HG02884 (cell line): ENCODE data around the gene CHRNE.
"Not testable (repeated sequence)": the region's sequence is repeated elsewhere in the genome, so short reads cannot be mapped to it uniquely, and the experiment has no call there.

ENCODE experiments used
- ATAC-seq: cut with Tn5 transposase; IDR thresholded peaks from one replicate; pipeline ENCODE4 v1.9.1; 2021; ENCODE audit warnings: mild to moderate bottlenecking, moderate library complexity; ENCODE audit not compliant: unreplicated experiment

The CHRNE gene

GRCh38 chr17:4939796-4940554, 37.1 kb upstream of the CHRNE start, which contains the start of the genes RNF167 and SLC25A11:
Gene RNF167 (plus strand): TSS chr17:4940268. CDS start chr17:4940910, 642 bp downstream.
Gene SLC25A11 (minus strand): TSS chr17:4940046. CDS start chr17:4939910, 136 bp downstream.
- ATAC-seq: peak; percentile 76

- peak; percentile 13 for ATAC-seq
Observed at GRCh38 chr17:4939546-4939795, 36.6 kb upstream of the CHRNE start.

GRCh38 chr17:4938688-4939545, 36.0 kb upstream of the CHRNE start:
- no peak for ATAC-seq

DNA sequence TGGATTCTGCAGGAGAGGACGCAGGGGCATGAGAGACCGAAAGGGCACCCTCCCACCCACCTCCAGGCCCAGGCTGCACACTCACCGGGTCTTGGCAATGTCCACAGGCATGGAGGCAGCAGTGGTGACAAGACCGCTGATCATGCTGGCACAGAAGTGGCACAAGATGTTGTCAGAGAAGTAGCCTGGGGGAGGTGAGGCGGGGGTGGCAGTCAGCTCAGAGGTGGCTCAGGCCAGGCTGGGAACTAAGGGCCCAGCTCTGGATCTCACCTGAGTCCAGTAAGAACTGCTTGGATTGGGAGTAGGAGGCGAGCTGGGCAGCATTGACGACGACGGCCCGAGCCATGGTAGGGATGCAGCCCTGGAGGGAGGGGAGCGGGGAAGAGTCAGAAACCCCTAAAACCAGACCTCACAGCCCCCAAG, 35.2 kb upstream of the CHRNE start:
- ATAC-seq: no peak

DNA sequence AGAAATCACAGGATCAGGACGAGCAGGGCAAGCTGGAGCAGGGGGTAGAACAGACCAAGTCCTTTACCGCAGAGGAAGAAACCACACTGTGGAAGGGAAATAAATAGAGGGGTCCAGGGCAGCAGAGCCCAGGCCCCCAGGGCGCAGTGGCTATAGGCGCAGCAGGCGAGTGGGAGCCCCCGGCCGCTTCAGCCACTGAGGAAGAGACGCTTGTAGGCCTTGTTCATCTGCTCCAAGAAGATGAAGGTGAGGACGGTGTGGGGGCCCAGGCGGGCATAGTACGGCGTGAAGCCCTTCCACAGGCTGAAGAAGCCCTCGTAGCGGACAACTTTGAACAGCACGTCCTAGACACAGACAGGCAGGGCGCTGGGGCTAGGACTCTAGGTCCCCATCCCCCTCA, 34.7 kb upstream of the CHRNE start:
- no peak for ATAC-seq

- ATAC-seq: no peak
Observed at GRCh38 chr17:4936436-4936835, 33.5 kb upstream of the CHRNE start.

- ATAC-seq: no peak
Observed at GRCh38 chr17:4935650-4936049, 32.8 kb upstream of the CHRNE start.

- no peak for ATAC-seq
Observed at GRCh38 chr17:4934173-4934979, 31.5 kb upstream of the CHRNE start.

GRCh38 chr17:4933646-4934045, 30.7 kb upstream of the CHRNE start:
- no peak for ATAC-seq

DNA sequence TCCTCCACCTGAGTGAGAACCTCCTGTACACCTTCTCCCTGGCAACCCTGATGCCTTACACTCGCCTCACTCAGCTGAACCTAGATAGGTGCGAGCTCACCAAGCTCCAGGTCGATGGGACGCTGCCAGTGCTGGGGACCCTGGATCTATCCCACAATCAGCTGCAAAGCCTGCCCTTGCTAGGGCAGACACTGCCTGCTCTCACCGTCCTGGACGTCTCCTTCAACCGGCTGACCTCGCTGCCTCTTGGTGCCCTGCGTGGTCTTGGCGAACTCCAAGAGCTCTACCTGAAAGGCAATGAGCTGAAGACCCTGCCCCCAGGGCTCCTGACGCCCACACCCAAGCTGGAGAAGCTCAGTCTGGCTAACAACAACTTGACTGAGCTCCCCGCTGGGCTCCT, 29.9 kb upstream of the CHRNE start:
- no peak for ATAC-seq

DNA sequence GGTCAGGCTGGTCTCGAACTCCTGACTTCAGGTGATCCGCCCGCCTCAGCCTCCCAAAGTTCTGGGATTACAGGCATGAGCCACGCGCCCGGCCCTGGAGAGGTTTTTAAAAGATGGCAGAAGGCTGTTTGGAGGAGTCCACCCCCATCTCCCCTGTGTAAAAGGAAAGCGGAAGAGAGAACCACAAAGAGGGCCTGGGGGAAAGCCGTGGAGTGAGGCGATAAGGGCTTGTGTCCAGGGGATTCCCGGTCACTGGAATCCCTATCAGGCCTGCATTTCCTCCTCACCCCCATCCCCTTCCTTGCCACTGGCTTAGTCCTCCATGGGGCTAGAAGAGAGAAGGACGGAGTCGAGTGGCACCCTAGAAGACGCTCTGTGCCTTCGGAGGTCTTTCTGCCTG, 29.1 kb upstream of the CHRNE start, which contains the start of gene GP1BA:
GP1BA (plus strand) TSS at position 315 of the 400 bp plus-strand sequence. CDS start 328 bp downstream, outside the sequence.
- no peak for ATAC-seq

DNA sequence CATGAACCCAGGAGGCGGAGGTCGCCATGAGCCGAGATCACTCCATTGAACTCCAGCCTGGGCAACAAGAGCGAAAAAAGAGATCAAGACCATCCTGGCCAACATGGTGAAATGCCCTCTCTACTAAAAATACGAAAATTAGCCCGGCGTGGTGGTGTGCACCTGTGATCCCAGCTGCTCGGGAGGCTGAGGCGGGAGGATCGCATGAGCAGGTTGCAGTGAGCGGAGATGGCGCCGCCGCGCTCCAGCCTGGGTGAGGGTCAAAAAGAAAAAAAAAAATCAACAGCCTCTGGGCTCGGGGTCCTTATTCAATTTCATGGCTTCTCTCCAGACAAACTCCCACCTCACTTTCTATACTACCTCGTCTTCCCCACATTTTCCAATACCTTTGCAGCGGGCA, 26.0 kb upstream of the CHRNE start:
- no peak for ATAC-seq

- not testable (repeated sequence) for ATAC-seq
Observed at GRCh38 chr17:4926577-4927335, 23.9 kb upstream of the CHRNE start.

DNA sequence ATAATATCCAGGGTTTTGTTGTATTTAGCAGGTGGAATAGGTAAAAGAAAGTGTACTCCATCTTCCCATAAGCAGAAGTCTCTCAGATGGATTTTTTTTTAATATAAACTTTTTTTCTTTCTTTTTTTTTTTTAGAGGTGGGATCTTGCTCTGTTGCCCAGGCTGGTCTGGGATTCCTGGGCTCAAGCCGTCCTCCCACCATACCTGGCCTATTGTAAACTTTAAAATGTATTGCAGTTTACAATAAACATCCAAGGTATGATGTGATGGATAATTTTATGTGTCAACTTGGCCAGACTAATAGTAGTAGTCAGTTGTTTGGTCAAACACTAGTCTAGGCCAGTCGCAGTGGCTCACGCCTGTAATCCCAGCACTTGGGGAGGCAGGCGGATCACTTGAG, 18.4 kb upstream of the CHRNE start:
- no peak for ATAC-seq

- no peak for ATAC-seq
Observed at GRCh38 chr17:4920351-4921048, 17.6 kb upstream of the CHRNE start.

DNA sequence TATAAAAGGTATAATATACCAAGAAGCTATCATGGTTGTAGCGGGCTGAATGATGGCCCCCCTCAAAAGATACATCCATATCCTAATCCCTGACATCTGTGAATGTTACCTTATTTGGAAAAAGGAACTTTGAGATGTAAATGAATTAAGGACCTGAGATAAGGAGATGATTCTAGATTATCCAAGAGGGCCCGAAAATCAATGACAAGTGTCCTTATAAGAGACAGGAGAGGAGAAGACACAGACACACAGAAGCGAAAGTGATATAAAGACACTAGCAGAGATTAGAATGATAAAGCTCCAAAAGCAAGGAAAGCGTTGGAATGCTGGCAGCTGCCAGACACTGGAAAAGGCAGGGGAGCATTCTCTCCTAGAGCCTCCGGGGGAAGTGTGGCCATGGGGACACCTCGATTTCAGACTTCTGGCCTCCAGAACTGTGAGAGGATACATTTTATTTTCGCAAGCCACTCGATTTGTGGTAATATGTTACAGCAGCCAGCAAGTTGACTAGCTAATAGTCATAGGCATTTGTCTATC, 16.7 kb upstream of the CHRNE start:
- no peak for ATAC-seq

- not testable (repeated sequence) for ATAC-seq
Observed at GRCh38 chr17:4914551-4914950, 11.7 kb upstream of the CHRNE start.

DNA sequence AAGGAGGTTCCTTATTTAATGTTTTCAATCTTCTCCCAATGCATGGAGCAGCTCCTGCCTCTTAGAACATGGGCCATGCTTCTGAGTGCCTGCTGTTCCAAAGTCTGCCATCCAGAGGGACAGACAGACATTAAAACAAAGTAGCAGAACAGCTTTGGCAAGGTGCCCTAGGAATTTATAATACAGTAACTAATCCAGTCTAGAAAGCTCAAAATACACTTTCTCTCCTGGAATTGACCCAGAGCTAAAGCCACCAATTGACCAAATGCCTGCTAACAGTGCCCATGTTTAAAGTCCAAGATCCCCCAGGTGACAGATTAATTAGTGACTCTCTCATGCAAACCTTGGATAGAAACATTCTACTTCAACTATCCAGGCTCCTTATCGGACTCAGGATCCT, 11.1 kb upstream of the CHRNE start:
- ATAC-seq: no peak

- no peak for ATAC-seq
Observed at GRCh38 chr17:4908711-4909496, 6.0 kb upstream of the CHRNE start.
